Esophagus squamous epithelium (tissue), 4 donors: ENCODE results near the gene CAB39L.

ENCODE experiments used
- POLR2A ChIP-seq, 4 donors: fragments of 450-650 bp; IDR thresholded peaks; one replicate each; pipeline ENCODE4 v1.6.1; 2017; ENCODE audit warnings: antibody characterized with exemption in 4 of 4, mild to moderate bottlenecking in 4 of 4, moderate library complexity in 3 of 4
- TF ChIP-seq, protein P1 (sequence below), 6 experiments: fragments of 450-650 bp in 4 of 6; fragments of 200-600 bp in 2 of 6; sonication (generic) in 2 of 6; IDR thresholded peaks; one replicate each; pipeline ENCODE4 v1.5.1; 2016 to 2019; ENCODE audit warnings: antibody characterized with exemption in 6 of 6, mild to moderate bottlenecking in 4 of 6, moderate library complexity in 4 of 6

- TF ChIP-seq, protein P1, sequence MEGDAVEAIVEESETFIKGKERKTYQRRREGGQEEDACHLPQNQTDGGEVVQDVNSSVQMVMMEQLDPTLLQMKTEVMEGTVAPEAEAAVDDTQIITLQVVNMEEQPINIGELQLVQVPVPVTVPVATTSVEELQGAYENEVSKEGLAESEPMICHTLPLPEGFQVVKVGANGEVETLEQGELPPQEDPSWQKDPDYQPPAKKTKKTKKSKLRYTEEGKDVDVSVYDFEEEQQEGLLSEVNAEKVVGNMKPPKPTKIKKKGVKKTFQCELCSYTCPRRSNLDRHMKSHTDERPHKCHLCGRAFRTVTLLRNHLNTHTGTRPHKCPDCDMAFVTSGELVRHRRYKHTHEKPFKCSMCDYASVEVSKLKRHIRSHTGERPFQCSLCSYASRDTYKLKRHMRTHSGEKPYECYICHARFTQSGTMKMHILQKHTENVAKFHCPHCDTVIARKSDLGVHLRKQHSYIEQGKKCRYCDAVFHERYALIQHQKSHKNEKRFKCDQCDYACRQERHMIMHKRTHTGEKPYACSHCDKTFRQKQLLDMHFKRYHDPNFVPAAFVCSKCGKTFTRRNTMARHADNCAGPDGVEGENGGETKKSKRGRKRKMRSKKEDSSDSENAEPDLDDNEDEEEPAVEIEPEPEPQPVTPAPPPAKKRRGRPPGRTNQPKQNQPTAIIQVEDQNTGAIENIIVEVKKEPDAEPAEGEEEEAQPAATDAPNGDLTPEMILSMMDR (IDR thresholded peaks at IDR 0.05): no peak
- no peak for TF ChIP-seq POLR2A (IDR thresholded peaks at IDR 0.05)
These were observed 39.2 kb downstream of the CAB39L start for GRCh38 chr13:49404703-49405020.
